HepG2 (cell line): Measurements from ENCODE around the gene DAG1. TPM values are rescaled to one million over a fixed set of nuclear protein-coding genes. Genes with fewer than 3 reads are reported as not detected.

Experiments
- CHCHD3 ChIP-seq: sonication (generic); formaldehyde crosslinking; IDR thresholded peaks from 2 replicates; pipeline ENCODE4 v1.8.0; 2022; ENCODE audit warnings: mild to moderate bottlenecking, missing genetic modification reagents, moderate library complexity
- CREB1 ChIP-seq, 2 experiments: fragments of 450-650 bp in 1 of 2; IDR thresholded peaks; 2 replicates each; pipeline ENCODE4 v1.6.1; 2016 to 2017; ENCODE audit warnings: control low read depth in 1 of 2, mild to moderate bottlenecking in 1 of 2, missing compliant biosample characterization in 1 of 2, missing genetic modification characterization in 1 of 2
- CREM ChIP-seq, 2 experiments: sonication (generic) in 1 of 2; formaldehyde crosslinking in 1 of 2; IDR thresholded peaks; 2 replicates each; pipeline versions ENCODE4 v1.4.0 to v1.6.1; 2016 to 2020; ENCODE audit warnings: antibody characterized with exemption in 1 of 2, mild to moderate bottlenecking in 1 of 2, missing genetic modification reagents in 1 of 2
- DRAP1 ChIP-seq: IDR thresholded peaks from 2 replicates; pipeline ENCODE4 v1.6.1; 2016; ENCODE audit warnings: missing genetic modification reagents, missing compliant biosample characterization
- FOSL1 ChIP-seq: sonication (generic); formaldehyde crosslinking; IDR thresholded peaks from 2 replicates; pipeline ENCODE4 v1.9.0; 2021; ENCODE audit warnings: missing genetic modification reagents, borderline replicate concordance
- HNRNPLL ChIP-seq: fragments of 200-400 bp; formaldehyde crosslinking; IDR thresholded peaks from 2 replicates; pipeline ENCODE4 v1.6.1; 2017; ENCODE audit warnings: mild to moderate bottlenecking, low read depth, low read length; ENCODE audit not compliant: poor library complexity, severe bottlenecking
- KDM3A ChIP-seq: IDR thresholded peaks from 2 replicates; pipeline ENCODE4 v1.6.1; 2018; ENCODE audit warnings: low read depth, missing compliant biosample characterization
- NFE2L2 ChIP-seq: fragments of 150-350 bp; IDR thresholded peaks from 2 replicates; pipeline ENCODE4 v1.6.1; 2014; ENCODE audit warnings: low read length
- NFYC ChIP-seq: IDR thresholded peaks from 2 replicates; pipeline ENCODE4 v1.6.1; 2016; ENCODE audit warnings: missing genetic modification reagents, missing compliant biosample characterization
- POLR2AphosphoS5 ChIP-seq: IDR thresholded peaks from 2 replicates; pipeline ENCODE4 v1.6.1; 2012; ENCODE audit warnings: low read depth, low read length
- RARG ChIP-seq: sonication (generic); formaldehyde crosslinking; IDR thresholded peaks from 2 replicates; pipeline ENCODE4 v1.4.0; 2020; ENCODE audit warnings: low read depth, mild to moderate bottlenecking, missing genetic modification reagents
- STAG1 ChIP-seq: sonication (generic); formaldehyde crosslinking; IDR thresholded peaks from 2 replicates; pipeline ENCODE4 v1.4.0; 2020; ENCODE audit warnings: missing genetic modification reagents
- TEAD2 ChIP-seq: sonication (generic); formaldehyde crosslinking; IDR thresholded peaks from 2 replicates; pipeline ENCODE4 v1.9.0; 2021; ENCODE audit warnings: missing genetic modification reagents
- WIZ ChIP-seq: sonication (generic); formaldehyde crosslinking; IDR thresholded peaks from 2 replicates; pipeline ENCODE4 v1.5.1; 2020; ENCODE audit warnings: mild to moderate bottlenecking, missing genetic modification reagents
- ZBTB38 ChIP-seq: sonication (generic); formaldehyde crosslinking; IDR thresholded peaks from 2 replicates; pipeline ENCODE4 v1.5.1; 2020; ENCODE audit warnings: mild to moderate bottlenecking, missing genetic modification reagents
- ZFP36 ChIP-seq: fragments of 150-350 bp; IDR thresholded peaks from 2 replicates; pipeline ENCODE4 v1.6.1; 2018; ENCODE audit warnings: borderline replicate concordance, low read length, low read depth; ENCODE audit not compliant: partially characterized antibody
- ZFP90 ChIP-seq: sonication (generic); formaldehyde crosslinking; IDR thresholded peaks from 2 replicates; pipeline ENCODE4 v1.8.0; 2022; ENCODE audit warnings: missing genetic modification reagents, mild to moderate bottlenecking, inconsistent platforms, borderline replicate concordance
- ZNF232 ChIP-seq: sonication (generic); formaldehyde crosslinking; IDR thresholded peaks from 2 replicates; pipeline ENCODE4 v1.4.0; 2020; ENCODE audit warnings: missing genetic modification reagents, borderline replicate concordance
- ZNF33A ChIP-seq: sonication (generic); formaldehyde crosslinking; IDR thresholded peaks from 2 replicates; pipeline ENCODE4 v1.5.1; 2020; ENCODE audit warnings: missing genetic modification reagents, mild to moderate bottlenecking, moderate library complexity, borderline replicate concordance
- ZNF850 ChIP-seq: sonication (generic); formaldehyde crosslinking; conservative IDR thresholded peaks from 2 replicates; pipeline ENCODE4 v1.9.0; 2021; ENCODE audit warnings: mild to moderate bottlenecking, missing genetic modification reagents
- ZNF878 ChIP-seq: sonication (generic); formaldehyde crosslinking; IDR thresholded peaks from 2 replicates; pipeline ENCODE4 v1.8.1; 2023; ENCODE audit warnings: mild to moderate bottlenecking, missing genetic modification reagents, moderate library complexity
- polyA plus RNA-seq, 8 experiments: library from polyadenylated mRNA; depleted of rRNA in 3 of 8; stranded (reverse) in 7 of 8; unstranded in 1 of 8; fragments of >200 nt; fragmentation: Illumina TruSeq in 4 of 8; extraction: Trizol in 4 of 8; gene quantifications; 2 replicates each; pipeline versions ENCODE4 v1.2.1 to v1.2.3, GENCODE V29; 2011 to 2016; ENCODE audit warnings: low read depth in 4 of 8, missing spikeins in 1 of 8, mixed read lengths in 1 of 8; ENCODE audit not compliant: insufficient read depth in 1 of 8
- total RNA-seq, 5 experiments: library from RNA; depleted of rRNA; stranded (reverse); fragments of >200 nt; fragmentation: Illumina TruSeq; extraction: Trizol; gene quantifications; 2 replicates each; pipeline ENCODE4 v1.2.3, GENCODE V29; 2016; ENCODE audit warnings: low read depth in 1 of 5
- TF ChIP-seq, protein P1 (sequence below): sonication (generic); formaldehyde crosslinking; IDR thresholded peaks from 2 replicates; pipeline ENCODE4 v1.4.0; 2020; ENCODE audit warnings: mild to moderate bottlenecking, missing genetic modification reagents
- TF ChIP-seq, protein P2 (sequence below): sonication (generic); formaldehyde crosslinking; IDR thresholded peaks from 2 replicates; pipeline ENCODE4 v1.5.0; 2020; ENCODE audit warnings: mild to moderate bottlenecking, missing genetic modification reagents, borderline replicate concordance

DAG1 gene
- total and polyA plus RNA-seq, 2 of the 13 experiments (the other 11 are each of a cell fraction or from before 2014, with no cell fraction given), result 47.3 to 50.4 TPM

- TF ChIP-seq CHCHD3 (CRISPR knock-in tag) (no peak), DRAP1 (CRISPR knock-in tag) (no peak), CREM (IDR thresholded peaks at IDR 0.05) (no peak), CREM (CRISPR knock-in tag; IDR thresholded peaks at IDR 0.05) (no peak), NFYC (CRISPR knock-in tag) (no peak), STAG1 (CRISPR knock-in tag) (no peak), KDM3A (CRISPR knock-in tag) (no peak), ZFP90 (CRISPR knock-in tag) (no peak), ZBTB38 (no peak; the same call in 1 of the 2 replicates), FOSL1 (CRISPR knock-in tag) (no peak), NFE2L2 (no peak), ZNF232 (CRISPR knock-in tag) (peak; percentile 60; the same call in 1 of the 2 replicates), ZFP36 (no peak), CREB1 (IDR thresholded peaks at IDR 0.05) (no peak), CREB1 (CRISPR knock-in tag; IDR thresholded peaks at IDR 0.05) (no peak), ZNF33A (CRISPR knock-in tag) (no peak), TEAD2 (CRISPR knock-in tag) (no peak), ZNF850 (CRISPR knock-in tag) (no peak), RARG (CRISPR knock-in tag) (no peak), POLR2AphosphoS5 (peak; percentile 50; the same call in 1 of the 2 replicates), HNRNPLL (peak; percentile 26), ZNF878 (no peak), WIZ (CRISPR knock-in tag) (no peak)
- TF ChIP-seq, protein P1, sequence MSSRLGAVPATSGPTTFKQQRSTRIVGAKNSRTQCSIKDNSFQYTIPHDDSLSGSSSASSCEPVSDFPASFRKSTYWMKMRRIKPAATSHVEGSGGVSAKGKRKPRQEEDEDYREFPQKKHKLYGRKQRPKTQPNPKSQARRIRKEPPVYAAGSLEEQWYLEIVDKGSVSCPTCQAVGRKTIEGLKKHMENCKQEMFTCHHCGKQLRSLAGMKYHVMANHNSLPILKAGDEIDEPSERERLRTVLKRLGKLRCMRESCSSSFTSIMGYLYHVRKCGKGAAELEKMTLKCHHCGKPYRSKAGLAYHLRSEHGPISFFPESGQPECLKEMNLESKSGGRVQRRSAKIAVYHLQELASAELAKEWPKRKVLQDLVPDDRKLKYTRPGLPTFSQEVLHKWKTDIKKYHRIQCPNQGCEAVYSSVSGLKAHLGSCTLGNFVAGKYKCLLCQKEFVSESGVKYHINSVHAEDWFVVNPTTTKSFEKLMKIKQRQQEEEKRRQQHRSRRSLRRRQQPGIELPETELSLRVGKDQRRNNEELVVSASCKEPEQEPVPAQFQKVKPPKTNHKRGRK (CRISPR knock-in tag), result no peak
- TF ChIP-seq, protein P2, sequence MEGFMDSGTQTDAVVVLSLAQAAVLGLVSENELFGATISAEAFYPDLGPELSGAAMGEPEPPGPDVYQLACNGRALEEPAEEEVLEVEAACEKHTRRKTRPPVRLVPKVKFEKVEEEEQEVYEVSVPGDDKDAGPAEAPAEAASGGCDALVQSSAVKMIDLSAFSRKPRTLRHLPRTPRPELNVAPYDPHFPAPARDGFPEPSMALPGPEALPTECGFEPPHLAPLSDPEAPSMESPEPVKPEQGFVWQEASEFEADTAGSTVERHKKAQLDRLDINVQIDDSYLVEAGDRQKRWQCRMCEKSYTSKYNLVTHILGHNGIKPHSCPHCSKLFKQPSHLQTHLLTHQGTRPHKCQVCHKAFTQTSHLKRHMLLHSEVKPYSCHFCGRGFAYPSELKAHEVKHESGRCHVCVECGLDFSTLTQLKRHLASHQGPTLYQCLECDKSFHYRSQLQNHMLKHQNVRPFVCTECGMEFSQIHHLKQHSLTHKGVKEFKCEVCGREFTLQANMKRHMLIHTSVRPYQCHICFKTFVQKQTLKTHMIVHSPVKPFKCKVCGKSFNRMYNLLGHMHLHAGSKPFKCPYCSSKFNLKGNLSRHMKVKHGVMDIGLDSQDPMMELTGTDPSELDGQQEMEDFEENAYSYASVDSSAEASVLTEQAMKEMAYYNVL (CRISPR knock-in tag), result 0 out of 2 replicates have a peak, but pooled peaks have one; percentile 12
These were observed 83.9 kb downstream of the DAG1 start, which contains the start of gene BSN (continued) for GRCh38 chr3:49553692-49554632.
